Endodermal cell (in vitro differentiated cells): ENCODE data around the gene NRL. TPM values are rescaled to one million over a fixed set of nuclear protein-coding genes. Genes with fewer than 3 reads are reported as not detected.

Experiments
- DNase-seq: peaks from one replicate; pipeline ENCODE4 v3.0.0-alpha.2; 2017
- H3K27ac ChIP-seq: 2 replicates; pipeline ENCODE4 v1.5.1; 2013; ENCODE audit warnings: mild to moderate bottlenecking, low read depth, low read length, moderate library complexity
- H3K27me3 ChIP-seq: 2 replicates; pipeline ENCODE4 v1.6.1; 2013; ENCODE audit warnings: mild to moderate bottlenecking, low read length, moderate library complexity; ENCODE audit not compliant: insufficient read depth, control insufficient read depth, poor library complexity, severe bottlenecking
- H3K36me3 ChIP-seq: 2 replicates; pipeline ENCODE4 v1.7.0; 2013; ENCODE audit warnings: mild to moderate bottlenecking, low read length, moderate library complexity; ENCODE audit not compliant: control insufficient read depth, insufficient read depth
- H3K4me1 ChIP-seq: one replicate; pipeline ENCODE4 v1.7.0; 2013; ENCODE audit warnings: low read length; ENCODE audit not compliant: control insufficient read depth, insufficient read depth
- H3K4me3 ChIP-seq: 2 replicates; pipeline ENCODE4 v1.5.1; 2013; ENCODE audit warnings: mild to moderate bottlenecking, low read length, moderate library complexity
- H3K9ac ChIP-seq: 2 replicates; pipeline ENCODE4 v1.6.1; 2013; ENCODE audit warnings: mild to moderate bottlenecking, low read length, moderate library complexity; ENCODE audit not compliant: poor library complexity, severe bottlenecking; ENCODE audit errors: extremely low read depth
- H3K9me3 ChIP-seq: 2 replicates; pipeline ENCODE4 v1.6.1; 2013; ENCODE audit warnings: mild to moderate bottlenecking, low read length, moderate library complexity; ENCODE audit not compliant: control insufficient read depth
- H3K27ac Mint-ChIP-seq: 2 replicates; pipeline ENCODE4 v1.8.0; 2020; ENCODE audit warnings: mixed read lengths
- H3K27me3 Mint-ChIP-seq: 2 replicates; pipeline ENCODE4 v1.8.0; 2021; ENCODE audit warnings: mild to moderate bottlenecking, mixed read lengths; ENCODE audit not compliant: insufficient read depth
- H3K36me3 Mint-ChIP-seq: 2 replicates; pipeline ENCODE4 v1.8.0; 2020; ENCODE audit warnings: low read depth, mixed read lengths
- H3K4me1 Mint-ChIP-seq: 2 replicates; pipeline ENCODE4 v1.8.0; 2020; ENCODE audit warnings: mixed read lengths
- H3K4me3 Mint-ChIP-seq: 2 replicates; pipeline ENCODE4 v1.8.0; 2020; ENCODE audit warnings: mild to moderate bottlenecking, moderate library complexity, mixed read lengths
- H3K9me3 Mint-ChIP-seq: 2 replicates; pipeline ENCODE4 v1.8.0; 2020; ENCODE audit warnings: mild to moderate bottlenecking, mixed read lengths
- CTCF ChIP-seq: fragments of 200-600 bp; sonication (generic); conservative IDR thresholded peaks from 2 replicates; pipeline ENCODE4 v1.5.0; 2021; ENCODE audit warnings: antibody characterized with exemption, mild to moderate bottlenecking
- WGBS, 2 experiments: methylation state at CpG; one replicate each; pipeline versions ENCODE4 v1.1.5 to v1.1.7; 2013; ENCODE audit warnings: missing lambda C conversion rate in 2 of 2, mixed read lengths in 1 of 2; ENCODE audit not compliant: insufficient coverage in 1 of 2, insufficient read length in 1 of 2; 5-methylcytosine and 5-hydroxymethylcytosine counted together
- total RNA-seq, 2 donors: library from RNA; stranded (reverse); fragmentation: NEBNext Ultra II Directional in 1 of 2; extraction: Animal tissue kit (Norgen Biotek cat#: 25700) in 1 of 2; gene quantifications; 2 replicates in 1 of 2; 3 replicates in 1 of 2; pipeline ENCODE4 v1.2.1, GENCODE V29; 2021

NRL gene
- total RNA-seq, 2 donors from 2014 or later = 1.9 TPM

DNA sequence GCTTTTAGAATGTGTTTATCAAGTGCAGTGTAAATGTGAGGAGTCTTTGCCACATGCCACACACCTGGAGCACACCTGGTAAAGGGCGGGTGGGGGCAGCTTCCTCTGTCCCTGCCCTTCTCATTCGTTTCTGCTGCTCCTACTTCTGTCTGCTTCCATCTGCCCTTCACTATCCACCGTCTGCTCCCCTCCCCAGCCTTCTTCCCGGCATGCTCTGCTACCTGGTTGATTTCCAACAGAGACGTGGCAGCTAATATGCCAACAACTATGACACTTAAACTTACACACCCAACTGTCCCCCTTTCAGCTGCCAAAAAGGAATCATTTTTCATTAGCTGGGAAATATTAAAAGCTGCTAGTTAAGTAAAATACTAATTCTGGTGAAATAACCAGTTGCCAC is 72.0 kb downstream of the NRL start:
- Mint-ChIP-seq H3K27me3 (peaks cover 7% of the 10 kb centered on the region), H3K9me3 (no peaks in the 10 kb centered on the region), H3K4me3 (no peak overlapping the region), H3K4me1 (no peaks in the 10 kb centered on the region), H3K36me3 (no peaks in the 10 kb centered on the region), H3K27ac (no peak overlapping the region)
- Histone ChIP-seq H3K9ac (no peak overlapping the region), H3K36me3 (no peaks in the 10 kb centered on the region), H3K9me3 (no peaks in the 10 kb centered on the region), H3K27ac (no peak overlapping the region), H3K27me3 (no peaks in the 10 kb centered on the region), H3K4me3 (no peak overlapping the region), H3K4me1 (no peaks in the 10 kb centered on the region)
- DNase-seq = no peak
- TF ChIP-seq CTCF = no peak
- 66 to 77% methylated on average over 3 to 5 of the region's 5 CpGs for WGBS, 2 experiments

DNA sequence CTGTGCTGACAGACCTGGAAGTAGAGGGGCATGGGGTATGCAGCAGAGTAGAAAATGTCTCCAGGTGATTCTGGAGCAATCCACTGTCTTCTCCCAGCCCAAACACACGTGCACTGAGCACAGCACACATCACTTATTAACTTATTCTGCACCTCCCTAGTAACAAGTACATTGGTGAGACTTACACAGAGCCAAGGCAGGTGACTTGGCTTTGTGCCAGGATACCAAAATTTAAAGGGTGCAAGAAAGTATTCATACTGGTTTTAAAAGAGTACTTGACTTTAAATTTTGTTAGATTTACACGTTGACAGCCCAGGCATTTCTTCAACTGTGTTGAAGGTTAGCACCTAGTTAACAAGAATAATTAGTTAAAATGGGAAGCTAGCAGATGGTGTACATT is 74.1 kb downstream of the NRL start:
- no peak for DNase-seq
- H3K27ac Mint-ChIP-seq = no peak overlapping the region
- Histone ChIP-seq H3K27me3 (no peaks in the 10 kb centered on the region), H3K9me3 (no peaks in the 10 kb centered on the region), H3K9ac (no peak overlapping the region), H3K36me3 (no peaks in the 10 kb centered on the region), H3K4me1 (no peaks in the 10 kb centered on the region), H3K27ac (no peak overlapping the region), H3K4me3 (no peak overlapping the region)
- H3K4me3 Mint-ChIP-seq = no peak overlapping the region
- H3K9me3 Mint-ChIP-seq = no peaks in the 10 kb centered on the region
- WGBS, 2 experiments = 50 to 72% methylated on average over 1 to 2 of the region's 2 CpGs
- TF ChIP-seq CTCF = no peak
- no peaks in the 10 kb centered on the region for H3K36me3 Mint-ChIP-seq
- peaks cover 6% of the 10 kb centered on the region for H3K4me1 Mint-ChIP-seq
- H3K27me3 Mint-ChIP-seq = peaks cover 4% of the 10 kb centered on the region

- Mint-ChIP-seq H3K4me3 (no peak overlapping the region), H3K27me3 (peaks cover 3% of the 10 kb centered on the region), H3K9me3 (peaks cover 5% of the 10 kb centered on the region), H3K4me1 (peaks cover 7% of the 10 kb centered on the region), H3K36me3 (no peaks in the 10 kb centered on the region), H3K27ac (no peak overlapping the region)
- no peaks in the 10 kb centered on the region for H3K27me3 ChIP-seq
- no peak for DNase-seq
- no peak overlapping the region for H3K9ac ChIP-seq
- no peak overlapping the region for H3K4me3 ChIP-seq
- no peak overlapping the region for H3K27ac ChIP-seq
- no peaks in the 10 kb centered on the region for H3K4me1 ChIP-seq
- no peak for TF ChIP-seq CTCF
- H3K9me3 ChIP-seq = no peaks in the 10 kb centered on the region
- WGBS, 2 experiments = 86 to 93% methylated on average over 2 of the region's 2 CpGs
- no peaks in the 10 kb centered on the region for H3K36me3 ChIP-seq
Measured at GRCh38 chr14:24038686-24039085, 76.1 kb downstream of the NRL start.
